Measurements from ENCODE around the gene CXCL10. TPM values are rescaled to one million over a fixed set of nuclear protein-coding genes. Genes with fewer than 3 reads are reported as not detected.

CXCL10 gene
- total and polyA plus RNA-seq, 7 donors: 13.4 to 77.1 TPM; not detected in 5

DNA sequence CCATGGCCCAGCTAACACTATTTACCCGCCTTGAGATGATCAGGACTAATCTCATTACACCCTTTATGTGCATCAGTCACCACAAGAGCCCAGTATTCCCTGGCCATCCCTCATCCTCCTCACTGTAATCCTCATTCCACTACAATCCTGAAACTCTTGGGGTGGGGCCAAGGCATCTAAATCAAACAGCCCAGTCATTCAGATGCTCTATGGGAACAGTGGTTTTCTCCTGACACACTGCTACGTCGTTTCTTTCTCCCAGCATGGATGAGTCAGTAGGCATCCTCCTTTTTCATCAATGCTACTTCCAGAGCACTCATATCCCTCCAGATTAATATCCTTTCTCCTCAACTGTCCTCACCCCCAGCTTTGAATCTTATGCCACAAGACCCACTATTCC, 38.2 kb downstream of the CXCL10 start:
- Histone ChIP-seq H3K36me3 (peaks cover 0 to 19% (median 6%) of the 10 kb centered on the region in 4 donors), H3K27me3 (no peaks in the 10 kb centered on the region), H3K27ac (no peak overlapping the region), H3K4me3 (no peak overlapping the region), H3K9me3 (no peaks in the 10 kb centered on the region), H3K4me1 (peaks cover 0 to 32% (median 17%) of the 10 kb centered on the region in 4 donors)
- TF ChIP-seq POLR2AphosphoS5 (IDR thresholded peaks at IDR 0.05): no peak
- no peak for TF ChIP-seq POLR2A (IDR thresholded peaks at IDR 0.05)
- TF ChIP-seq, protein P1, sequence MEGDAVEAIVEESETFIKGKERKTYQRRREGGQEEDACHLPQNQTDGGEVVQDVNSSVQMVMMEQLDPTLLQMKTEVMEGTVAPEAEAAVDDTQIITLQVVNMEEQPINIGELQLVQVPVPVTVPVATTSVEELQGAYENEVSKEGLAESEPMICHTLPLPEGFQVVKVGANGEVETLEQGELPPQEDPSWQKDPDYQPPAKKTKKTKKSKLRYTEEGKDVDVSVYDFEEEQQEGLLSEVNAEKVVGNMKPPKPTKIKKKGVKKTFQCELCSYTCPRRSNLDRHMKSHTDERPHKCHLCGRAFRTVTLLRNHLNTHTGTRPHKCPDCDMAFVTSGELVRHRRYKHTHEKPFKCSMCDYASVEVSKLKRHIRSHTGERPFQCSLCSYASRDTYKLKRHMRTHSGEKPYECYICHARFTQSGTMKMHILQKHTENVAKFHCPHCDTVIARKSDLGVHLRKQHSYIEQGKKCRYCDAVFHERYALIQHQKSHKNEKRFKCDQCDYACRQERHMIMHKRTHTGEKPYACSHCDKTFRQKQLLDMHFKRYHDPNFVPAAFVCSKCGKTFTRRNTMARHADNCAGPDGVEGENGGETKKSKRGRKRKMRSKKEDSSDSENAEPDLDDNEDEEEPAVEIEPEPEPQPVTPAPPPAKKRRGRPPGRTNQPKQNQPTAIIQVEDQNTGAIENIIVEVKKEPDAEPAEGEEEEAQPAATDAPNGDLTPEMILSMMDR (IDR thresholded peaks at IDR 0.05): no peak
- no peak for TF ChIP-seq EP300 (IDR thresholded peaks at IDR 0.05)
- WGBS, 2 donors: 81 to 88% methylated on average over 3 of the region's 3 CpGs
- intact Hi-C loops (cut with DNase I): no loop called here
- no peak for DNase-seq

DNA sequence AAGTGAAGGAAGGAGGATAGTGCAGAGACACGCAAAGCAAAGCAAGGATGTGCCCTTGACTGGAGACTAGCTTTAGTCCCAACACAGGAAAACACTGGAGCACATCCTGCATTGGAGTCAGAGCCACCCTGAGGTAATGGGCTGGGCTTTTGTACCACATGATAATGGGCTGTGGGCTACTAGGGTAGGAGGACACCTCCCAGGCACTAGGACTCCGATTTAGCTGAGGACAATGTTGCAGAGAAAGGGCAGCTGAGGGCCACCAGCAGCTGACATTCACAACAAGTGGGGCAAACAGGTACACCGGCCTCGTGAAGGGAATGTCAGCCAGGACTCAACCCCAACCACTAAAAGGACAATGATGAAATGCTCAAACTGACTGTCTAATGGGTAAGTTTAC, 42.7 kb downstream of the CXCL10 start:
- peaks cover 0 to 7% (median 0%) of the 10 kb centered on the region in 4 donors for H3K4me1 ChIP-seq
- no peaks in the 10 kb centered on the region for H3K27me3 ChIP-seq
- intact Hi-C loops (cut with DNase I): no loop called here
- no peaks in the 10 kb centered on the region for H3K9me3 ChIP-seq
- TF ChIP-seq POLR2AphosphoS5 (IDR thresholded peaks at IDR 0.05) (no peak), POLR2A (IDR thresholded peaks at IDR 0.05) (no peak), EP300 (IDR thresholded peaks at IDR 0.05) (no peak)
- TF ChIP-seq, protein P1 (IDR thresholded peaks at IDR 0.05): no peak
- peaks cover 7 to 55% (median 28%) of the 10 kb centered on the region in 4 donors for H3K36me3 ChIP-seq
- no peak for DNase-seq
- H3K4me3 ChIP-seq: no peak overlapping the region
- 70 to 87% methylated on average over 4 of the region's 4 CpGs for WGBS, 2 donors
- no peak overlapping the region for H3K27ac ChIP-seq

DNA sequence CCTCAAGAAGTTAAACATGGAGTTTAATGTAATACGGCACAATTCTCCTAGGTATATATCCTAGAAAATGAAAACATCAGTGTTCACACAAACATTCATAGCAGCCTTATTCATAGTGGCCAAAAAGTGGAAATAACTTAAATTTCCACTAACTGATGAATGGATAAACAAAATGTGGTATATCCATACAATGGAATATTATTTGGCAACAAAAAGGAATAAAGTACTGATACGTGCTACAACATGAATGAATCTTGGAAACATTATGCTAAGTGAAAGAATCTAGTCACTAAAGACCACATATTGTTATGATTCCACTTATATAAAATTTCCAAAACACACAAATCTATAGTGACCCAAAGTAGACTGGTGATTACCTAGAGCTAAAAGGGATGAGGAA, 47.1 kb downstream of the CXCL10 start:
- WGBS, 2 donors: 97 to 98% methylated on average over 2 of the region's 2 CpGs
- Histone ChIP-seq H3K9me3 (no peaks in the 10 kb centered on the region), H3K4me3 (no peak overlapping the region), H3K27ac (no peak overlapping the region), H3K4me1 (no peaks in the 10 kb centered on the region), H3K36me3 (peaks cover 7 to 90% (median 53%) of the 10 kb centered on the region in 4 donors), H3K27me3 (no peaks in the 10 kb centered on the region)
- TF ChIP-seq, protein P1 (IDR thresholded peaks at IDR 0.05): no peak
- TF ChIP-seq POLR2A (IDR thresholded peaks at IDR 0.05) (no peak), EP300 (IDR thresholded peaks at IDR 0.05) (no peak), POLR2AphosphoS5 (IDR thresholded peaks at IDR 0.05) (no peak)
- DNase-seq: no peak
- intact Hi-C loops (cut with DNase I): no loop called here

DNA sequence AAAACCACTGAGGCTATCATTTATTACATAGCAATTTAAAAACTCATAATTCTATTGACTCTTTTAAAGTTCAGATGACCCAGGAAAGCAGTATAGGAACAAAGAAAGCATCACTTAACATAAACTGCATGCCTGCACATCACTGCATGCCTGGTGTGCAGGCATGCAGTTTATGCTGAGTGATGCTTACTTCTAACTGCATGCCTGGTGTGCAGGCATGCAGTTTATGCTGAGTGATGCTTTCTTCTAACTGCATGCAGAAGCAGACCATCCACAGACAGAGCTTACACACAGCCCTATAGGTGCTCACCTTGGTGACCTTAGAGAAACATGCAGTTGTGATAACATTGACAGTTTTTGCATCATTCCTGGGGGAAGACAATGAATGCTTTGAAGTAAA, 49.5 kb downstream of the CXCL10 start:
- no peak for DNase-seq
- Histone ChIP-seq H3K27ac (no peak overlapping the region), H3K36me3 (peaks cover 15 to 99% (median 61%) of the 10 kb centered on the region in 4 donors), H3K4me3 (no peak overlapping the region), H3K27me3 (no peaks in the 10 kb centered on the region), H3K4me1 (no peaks in the 10 kb centered on the region), H3K9me3 (no peaks in the 10 kb centered on the region)
- TF ChIP-seq POLR2AphosphoS5 (IDR thresholded peaks at IDR 0.05): no peak
- TF ChIP-seq POLR2A (IDR thresholded peaks at IDR 0.05): no peak
- no peak for TF ChIP-seq EP300 (IDR thresholded peaks at IDR 0.05)
- TF ChIP-seq, protein P1 (IDR thresholded peaks at IDR 0.05): no peak
- intact Hi-C loops (cut with DNase I): no loop called here

Other genes starting within 250 kb of the CXCL10 start
- under 1 TPM in 2 of 4 donors, not detected in 2; 0.28 to 0.33 TPM for gene PPEF2, start 121.0 kb downstream of the CXCL10 start, total RNA-seq
- gene PPEF2, start 121.0 kb downstream of the CXCL10 start, polyA plus RNA-seq: under 1 TPM in 1 of 3 donors, not detected in 2; 0.03 TPM
- gene NAAA, start 82.5 kb downstream of the CXCL10 start, total RNA-seq: 10 to 100 TPM; 23.3 to 60.6 (median 34.1) TPM
- 10 to 100 TPM; 43.7 to 53.1 (median 45.6) TPM for gene NAAA, start 82.5 kb downstream of the CXCL10 start, polyA plus RNA-seq
- gene SDAD1, start 32.6 kb downstream of the CXCL10 start, total RNA-seq: 10 to 100 TPM; 33.1 to 38.8 (median 34.2) TPM
- gene SDAD1, start 32.6 kb downstream of the CXCL10 start, polyA plus RNA-seq: 10 to 100 TPM; 14.1 to 18.3 (median 15.0) TPM
- gene CXCL9, start 16.0 kb downstream of the CXCL10 start, total RNA-seq: not detected
- 10 to 100 TPM in 1 of 3 donors, 1 to 10 TPM in 1, not detected in 1; 4.9 to 56.9 TPM for gene CXCL9, start 16.0 kb downstream of the CXCL10 start, polyA plus RNA-seq
- gene CXCL11, start 12.6 kb upstream of the CXCL10 start, total RNA-seq: not detected
- gene CXCL11, start 12.6 kb upstream of the CXCL10 start, polyA plus RNA-seq: 10 to 100 TPM in 1 of 3 donors, not detected in 2; 22.0 TPM
- gene ART3, start 51.2 kb upstream of the CXCL10 start, total RNA-seq: 1 to 10 TPM; 3.0 to 6.4 (median 5.1) TPM
- gene ART3, start 51.2 kb upstream of the CXCL10 start, polyA plus RNA-seq: 1 to 10 TPM in 1 of 3 donors, not detected in 2; 5.1 TPM
- gene NUP54, start 124.9 kb upstream of the CXCL10 start, total RNA-seq: 10 to 100 TPM; 38.0 to 57.9 (median 48.1) TPM
- 10 to 100 TPM; 16.6 to 21.9 (median 18.6) TPM for gene NUP54, start 124.9 kb upstream of the CXCL10 start, polyA plus RNA-seq
- 100 to 1,000 TPM; 119 to 160 (median 141) TPM for gene SCARB2, start 190.3 kb upstream of the CXCL10 start, total RNA-seq
- gene SCARB2, start 190.3 kb upstream of the CXCL10 start, polyA plus RNA-seq: 10 to 100 TPM; 29.4 to 73.1 (median 38.6) TPM
- gene FAM47E, start 228.2 kb upstream of the CXCL10 start, total RNA-seq: 1 to 10 TPM; 1.7 to 3.3 (median 2.0) TPM
- 1 to 10 TPM; 2.6 to 6.0 (median 5.4) TPM for gene FAM47E, start 228.2 kb upstream of the CXCL10 start, polyA plus RNA-seq

All from sigmoid colon (tissue), 7 donors.